HS-5 (cell line): Measurements from ENCODE around the gene KCNIP2.
"Not testable (repeated sequence)": the region's sequence is repeated elsewhere in the genome, so short reads cannot be mapped to it uniquely, and the experiment has no call there.

ENCODE experiments used
- DNase-seq: peaks from one replicate; pipeline ENCODE4 v3.0.0-alpha.2; 2012; ENCODE audit warnings: low read depth

Gene KCNIP2

GRCh38 chr10:101828766-101829551 is 14.6 kb downstream of the KCNIP2 start:
- DNase-seq: no peak

- no peak for DNase-seq
Measured at GRCh38 chr10:101827919-101828600, 15.5 kb downstream of the KCNIP2 start.

DNA sequence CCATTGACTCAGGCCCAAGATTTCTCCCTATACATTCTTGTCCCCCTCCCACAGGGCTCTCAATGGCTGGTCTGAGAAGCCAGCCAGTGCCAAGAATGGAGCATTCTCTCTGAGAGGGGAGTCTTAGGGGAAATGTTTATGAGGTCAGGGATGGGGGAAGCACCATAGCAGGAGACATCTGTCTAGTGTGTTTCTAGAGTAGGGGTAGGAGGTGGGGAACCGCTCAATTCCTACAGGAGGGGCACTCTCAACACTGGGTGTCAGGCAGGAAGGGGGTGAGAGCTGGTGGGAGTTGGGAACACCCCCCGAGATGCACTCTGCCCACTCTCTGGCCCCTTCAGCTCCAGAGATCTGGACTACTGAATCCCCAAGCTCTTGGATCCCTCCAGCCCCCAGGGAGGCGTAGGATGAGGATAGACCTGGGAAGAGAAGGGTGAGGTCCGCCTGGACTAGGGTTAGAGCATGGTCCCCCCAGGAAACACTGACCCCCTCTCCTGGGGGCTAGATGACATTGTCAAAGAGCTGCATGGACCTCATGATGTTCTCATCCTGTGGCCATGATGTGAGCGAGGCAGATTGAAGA is 16.7 kb downstream of the KCNIP2 start:
- no peak for DNase-seq

GRCh38 chr10:101824736-101825135 is 18.9 kb downstream of the KCNIP2 start:
- DNase-seq: no peak

DNA sequence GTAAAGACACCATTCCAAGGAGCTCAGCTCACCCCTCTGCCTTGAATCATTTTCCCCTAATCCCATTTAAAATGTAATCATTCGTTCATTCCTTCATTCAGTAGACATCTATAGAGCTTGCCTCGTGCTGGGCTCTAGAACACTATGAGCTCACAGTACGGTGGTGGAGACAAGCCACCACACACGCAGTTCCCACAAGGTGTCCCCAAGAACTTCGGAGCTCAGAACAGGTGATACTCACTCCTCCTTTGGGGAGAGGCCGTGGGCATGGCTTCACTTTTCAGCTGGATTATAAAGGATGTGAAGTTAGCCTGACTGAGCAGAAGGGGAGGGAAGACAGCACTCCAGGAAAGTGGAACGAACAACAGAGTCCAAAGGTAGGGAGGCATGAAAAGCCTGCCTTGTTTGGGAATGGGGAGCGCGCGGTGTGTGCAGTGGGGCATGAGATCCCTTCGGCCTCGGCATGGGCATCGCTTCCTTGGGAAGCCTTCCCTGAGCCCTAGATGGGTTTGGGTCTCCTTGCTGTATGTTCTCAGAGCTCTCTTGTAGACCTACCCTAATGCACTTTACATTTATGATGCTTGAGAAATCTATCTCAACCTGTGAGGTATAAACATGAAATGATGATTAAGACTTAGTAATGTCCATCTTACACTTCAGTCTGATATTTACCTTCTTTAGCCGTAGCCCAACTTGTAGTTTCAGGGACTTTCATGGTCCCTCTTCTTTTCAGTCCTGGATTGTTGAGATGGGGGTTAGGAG is 24.5 kb downstream of the KCNIP2 start:
- no peak for DNase-seq

- peak; percentile 98 for DNase-seq
Measured at GRCh38 chr10:101818119-101818871, 25.3 kb downstream of the KCNIP2 start, which contains the start of gene OGA. TSS of gene OGA (minus strand) at chr10:101818444. CDS start at chr10:101818022, 422 bp downstream.

- peak; percentile 82 for DNase-seq
Measured at GRCh38 chr10:101817337-101818118, 26.1 kb downstream of the KCNIP2 start.

DNA sequence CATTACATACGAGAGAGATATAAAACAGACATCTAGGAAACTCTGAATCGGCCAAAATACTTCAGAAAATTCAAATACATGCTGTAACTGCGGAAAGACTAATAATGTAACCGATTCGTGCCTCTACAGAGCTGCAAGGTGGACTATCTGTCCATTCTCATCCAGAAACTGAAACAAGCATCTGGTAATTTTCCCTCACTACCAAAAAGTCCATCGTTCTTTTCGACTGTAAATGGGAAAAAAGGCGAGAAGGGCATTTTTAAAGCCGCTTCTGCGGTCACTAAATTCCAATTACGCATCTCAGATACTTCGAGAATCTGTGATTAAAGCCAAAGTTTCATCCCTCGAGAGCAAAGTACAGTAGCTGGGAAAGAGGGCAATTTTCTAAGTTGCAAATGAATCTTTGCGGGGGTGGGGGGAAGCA is 26.7 kb downstream of the KCNIP2 start:
- DNase-seq: no peak

DNA sequence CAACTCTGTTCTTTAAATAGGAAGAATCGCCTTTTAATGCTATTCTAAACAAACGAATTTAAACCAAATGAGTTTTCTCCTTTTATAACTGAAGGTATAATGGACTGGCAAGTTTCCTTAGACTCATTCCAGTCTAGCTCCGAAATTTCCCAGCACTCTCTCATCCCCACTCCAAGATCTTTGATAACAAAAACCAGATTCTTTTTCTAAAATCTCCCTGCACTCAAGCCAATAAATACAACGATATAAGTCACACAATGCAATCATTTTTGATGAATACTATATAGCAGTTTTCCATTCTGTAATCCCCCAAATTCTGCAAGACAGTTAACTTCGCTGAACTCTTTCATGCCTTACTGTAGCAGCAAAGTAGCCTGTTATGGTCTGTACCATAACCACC is 27.2 kb downstream of the KCNIP2 start:
- DNase-seq: no peak

GRCh38 chr10:101814466-101815071 is 29.0 kb downstream of the KCNIP2 start:
- no peak for DNase-seq

- no peak for DNase-seq
Measured at GRCh38 chr10:101812606-101813005, 31.0 kb downstream of the KCNIP2 start.

GRCh38 chr10:101807158-101807557 is 36.4 kb downstream of the KCNIP2 start:
- DNase-seq: no peak

DNA sequence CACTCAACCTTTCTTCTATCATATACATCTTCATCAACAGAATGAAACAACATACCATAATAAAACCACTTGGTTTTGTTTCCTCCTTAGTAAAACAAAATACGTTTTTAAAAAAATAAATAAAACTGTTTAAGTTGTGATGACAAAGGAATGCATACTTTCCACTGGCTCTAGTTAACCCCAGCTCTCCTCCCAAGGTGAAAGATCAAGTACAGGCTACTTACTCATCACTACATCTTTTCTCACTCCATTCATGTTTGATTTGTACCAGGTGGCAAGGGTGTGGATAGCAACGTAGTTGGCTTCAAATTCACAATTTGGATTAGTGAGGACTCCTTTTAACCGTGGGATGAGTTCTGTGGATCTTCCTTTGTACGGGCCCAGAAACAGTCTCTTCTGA is 40.1 kb downstream of the KCNIP2 start:
- peak; percentile 29 for DNase-seq

DNA sequence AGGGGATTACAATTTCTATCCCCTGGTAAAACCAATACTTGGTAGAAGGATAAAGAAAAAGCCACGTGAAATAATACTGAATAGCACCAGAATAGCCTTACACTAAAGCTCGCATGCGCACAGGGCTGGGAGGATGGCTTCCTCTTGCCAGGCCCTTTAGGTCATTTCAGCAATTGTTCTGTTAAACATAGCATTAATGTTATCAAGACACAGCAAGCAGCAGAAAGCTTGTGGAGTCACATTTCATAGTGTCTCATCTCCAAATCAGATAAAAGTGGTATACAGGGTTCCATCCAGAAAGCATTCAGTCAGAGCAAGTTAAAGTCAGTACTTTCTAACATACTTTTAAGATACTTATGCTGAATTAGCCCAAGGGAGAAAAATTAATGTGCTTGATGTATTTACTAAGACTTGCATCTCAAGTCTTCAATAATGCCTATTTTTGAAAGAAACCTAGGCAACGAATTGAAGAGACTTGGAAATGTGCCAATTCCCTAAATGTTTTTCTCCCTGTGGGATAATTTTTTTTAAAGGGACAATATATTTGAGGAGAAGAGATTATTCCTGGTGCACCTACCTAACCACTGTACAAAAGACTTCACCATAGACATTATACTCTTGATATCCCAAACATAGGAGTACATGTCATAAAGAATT is 46.1 kb downstream of the KCNIP2 start:
- no peak for DNase-seq

DNA sequence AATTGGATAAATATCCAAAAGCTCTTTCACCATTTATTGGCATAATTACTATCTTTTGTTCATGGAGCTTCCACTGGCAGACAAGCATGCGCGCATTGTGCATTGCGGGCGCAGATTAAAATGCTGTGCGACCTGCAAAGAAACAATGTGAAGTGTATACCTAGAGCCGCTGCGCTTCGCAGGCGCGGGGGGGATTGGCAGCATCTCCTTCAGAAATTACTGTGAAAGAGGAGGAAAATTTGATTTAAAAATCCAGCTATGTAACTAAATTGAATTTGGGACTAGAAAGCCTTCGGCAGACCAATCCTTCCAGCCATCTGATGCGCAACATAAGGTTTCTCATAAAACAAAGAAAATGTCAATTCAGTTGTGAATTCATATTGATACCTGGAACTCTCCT is 50.1 kb downstream of the KCNIP2 start:
- no peak for DNase-seq

DNA sequence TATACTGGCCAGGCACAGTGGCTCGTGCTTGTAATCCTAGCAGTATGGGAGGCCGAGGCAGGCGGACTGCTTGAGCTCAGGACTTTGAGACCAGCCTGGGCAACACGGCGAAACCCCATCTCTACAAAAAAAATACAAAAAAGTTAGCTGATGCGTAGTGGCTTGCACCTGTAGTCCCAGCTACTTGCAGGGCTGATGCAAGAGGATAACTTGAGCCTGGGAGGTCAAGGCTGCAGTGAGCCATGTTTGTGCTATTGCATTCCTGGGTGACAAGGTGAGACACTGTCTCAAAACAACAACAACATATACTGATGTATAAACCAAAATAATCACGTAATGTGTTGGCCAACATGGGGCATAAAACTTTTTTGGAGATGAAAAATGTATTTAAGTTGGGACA is 53.9 kb downstream of the KCNIP2 start:
- no peak for DNase-seq

DNA sequence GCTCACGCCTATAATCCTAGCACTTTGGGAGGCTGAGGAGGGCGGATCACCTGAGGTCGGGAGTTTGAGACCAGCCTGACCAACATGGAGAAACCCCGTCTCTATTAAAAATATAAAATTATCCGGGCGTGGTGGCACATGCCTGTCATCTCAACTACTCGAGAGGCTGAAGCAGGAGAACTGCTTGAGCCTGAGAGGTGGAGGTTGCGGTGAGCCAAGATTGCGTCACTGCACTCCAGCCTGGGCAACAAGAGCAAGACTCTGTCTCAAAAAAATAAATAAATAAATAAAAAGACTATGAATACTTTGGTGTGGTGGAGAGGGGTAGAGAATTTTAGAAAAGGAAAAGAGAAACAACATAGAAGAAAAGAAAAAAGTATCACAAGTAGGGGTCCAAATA is 54.4 kb downstream of the KCNIP2 start:
- not testable (repeated sequence) for DNase-seq

DNA sequence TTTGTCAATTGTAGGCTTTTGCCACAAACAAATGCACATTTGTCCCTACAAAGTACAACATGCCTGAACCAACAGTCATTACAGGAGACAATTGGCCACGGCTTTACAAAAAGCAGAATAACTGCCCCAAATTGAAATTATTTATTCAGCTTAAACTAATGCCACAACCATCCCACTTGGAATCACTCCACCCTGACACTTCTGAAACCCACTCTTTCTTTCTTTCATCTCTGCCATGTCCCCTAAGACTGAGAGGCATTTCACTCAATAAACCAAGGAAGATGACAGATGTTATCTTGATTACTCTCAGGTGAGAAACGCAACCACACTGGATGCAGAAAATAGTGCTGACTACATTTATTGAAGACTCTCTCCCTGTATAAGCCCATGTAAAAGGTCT is 57.8 kb downstream of the KCNIP2 start:
- no peak for DNase-seq

GRCh38 chr10:101784558-101784957 is 59.0 kb downstream of the KCNIP2 start:
- DNase-seq: no peak

GRCh38 chr10:101783736-101784118 is 59.9 kb downstream of the KCNIP2 start:
- peak; percentile 13 for DNase-seq
